Endodermal cell (in vitro differentiated cells): Measurements from ENCODE around the gene SNCA. TPM values are rescaled to one million over a fixed set of nuclear protein-coding genes. Genes with fewer than 3 reads are reported as not detected.

Experiments used
- DNase-seq: peaks from one replicate; pipeline ENCODE4 v3.0.0-alpha.2; 2017
- H3K27ac ChIP-seq: 2 replicates; pipeline ENCODE4 v1.5.1; 2013; ENCODE audit warnings: mild to moderate bottlenecking, low read depth, low read length, moderate library complexity
- H3K27me3 ChIP-seq: 2 replicates; pipeline ENCODE4 v1.6.1; 2013; ENCODE audit warnings: mild to moderate bottlenecking, low read length, moderate library complexity; ENCODE audit not compliant: insufficient read depth, control insufficient read depth, poor library complexity, severe bottlenecking
- H3K36me3 ChIP-seq: 2 replicates; pipeline ENCODE4 v1.7.0; 2013; ENCODE audit warnings: mild to moderate bottlenecking, low read length, moderate library complexity; ENCODE audit not compliant: control insufficient read depth, insufficient read depth
- H3K4me1 ChIP-seq: one replicate; pipeline ENCODE4 v1.7.0; 2013; ENCODE audit warnings: low read length; ENCODE audit not compliant: control insufficient read depth, insufficient read depth
- H3K4me3 ChIP-seq: 2 replicates; pipeline ENCODE4 v1.5.1; 2013; ENCODE audit warnings: mild to moderate bottlenecking, low read length, moderate library complexity
- H3K9ac ChIP-seq: 2 replicates; pipeline ENCODE4 v1.6.1; 2013; ENCODE audit warnings: mild to moderate bottlenecking, low read length, moderate library complexity; ENCODE audit not compliant: poor library complexity, severe bottlenecking; ENCODE audit errors: extremely low read depth
- H3K9me3 ChIP-seq: 2 replicates; pipeline ENCODE4 v1.6.1; 2013; ENCODE audit warnings: mild to moderate bottlenecking, low read length, moderate library complexity; ENCODE audit not compliant: control insufficient read depth
- H3K27ac Mint-ChIP-seq: 2 replicates; pipeline ENCODE4 v1.8.0; 2020; ENCODE audit warnings: mixed read lengths
- H3K27me3 Mint-ChIP-seq: 2 replicates; pipeline ENCODE4 v1.8.0; 2021; ENCODE audit warnings: mild to moderate bottlenecking, mixed read lengths; ENCODE audit not compliant: insufficient read depth
- H3K36me3 Mint-ChIP-seq: 2 replicates; pipeline ENCODE4 v1.8.0; 2020; ENCODE audit warnings: low read depth, mixed read lengths
- H3K4me1 Mint-ChIP-seq: 2 replicates; pipeline ENCODE4 v1.8.0; 2020; ENCODE audit warnings: mixed read lengths
- H3K4me3 Mint-ChIP-seq: 2 replicates; pipeline ENCODE4 v1.8.0; 2020; ENCODE audit warnings: mild to moderate bottlenecking, moderate library complexity, mixed read lengths
- H3K9me3 Mint-ChIP-seq: 2 replicates; pipeline ENCODE4 v1.8.0; 2020; ENCODE audit warnings: mild to moderate bottlenecking, mixed read lengths
- WGBS, 2 experiments: methylation state at CpG; one replicate each; pipeline versions ENCODE4 v1.1.5 to v1.1.7; 2013; ENCODE audit warnings: missing lambda C conversion rate in 2 of 2, mixed read lengths in 1 of 2; ENCODE audit not compliant: insufficient coverage in 1 of 2, insufficient read length in 1 of 2; 5-methylcytosine and 5-hydroxymethylcytosine counted together
- total RNA-seq, 2 donors: library from RNA; stranded (reverse); fragmentation: NEBNext Ultra II Directional in 1 of 2; extraction: Animal tissue kit (Norgen Biotek cat#: 25700) in 1 of 2; gene quantifications; 2 replicates in 1 of 2; 3 replicates in 1 of 2; pipeline ENCODE4 v1.2.1, GENCODE V29; 2021
- TF ChIP-seq, protein P1 (sequence below): fragments of 200-600 bp; sonication (generic); conservative IDR thresholded peaks from 2 replicates; pipeline ENCODE4 v1.5.0; 2021; ENCODE audit warnings: antibody characterized with exemption, mild to moderate bottlenecking

Gene SNCA
- total RNA-seq, 2 donors from 2014 or later = 11.3 to 13.5 TPM

DNA sequence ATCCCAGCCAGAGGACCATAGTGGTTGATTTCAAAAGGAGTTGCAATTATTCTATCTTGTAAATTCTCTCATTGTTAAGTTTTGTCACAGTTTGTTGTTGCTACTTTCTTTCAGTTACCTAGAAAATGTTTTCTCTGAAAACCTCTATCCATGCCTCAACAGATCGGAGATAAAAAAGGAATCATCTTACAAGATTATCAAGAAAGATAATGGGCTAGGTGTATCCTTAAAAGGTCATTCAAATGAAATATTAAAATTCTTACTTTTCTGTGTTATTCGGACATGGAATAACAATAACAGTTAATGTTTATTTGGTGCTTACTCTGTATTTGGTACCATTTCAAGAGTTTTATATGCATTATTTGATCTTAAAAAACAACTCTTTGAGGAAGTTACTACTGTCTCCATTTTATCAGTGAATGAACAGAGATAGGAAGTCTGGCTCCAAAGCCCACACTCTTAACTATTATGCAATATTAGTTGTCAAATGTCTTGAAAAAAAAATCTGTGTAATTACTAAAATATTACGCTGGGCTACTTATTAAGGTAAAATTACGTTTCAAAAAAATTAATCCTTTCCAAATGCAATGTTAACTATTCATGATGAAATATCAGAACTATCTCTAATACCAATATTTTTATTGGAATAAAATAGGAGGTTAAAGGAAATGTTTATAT, 97.5 kb downstream of the SNCA start:
- TF ChIP-seq, protein P1, sequence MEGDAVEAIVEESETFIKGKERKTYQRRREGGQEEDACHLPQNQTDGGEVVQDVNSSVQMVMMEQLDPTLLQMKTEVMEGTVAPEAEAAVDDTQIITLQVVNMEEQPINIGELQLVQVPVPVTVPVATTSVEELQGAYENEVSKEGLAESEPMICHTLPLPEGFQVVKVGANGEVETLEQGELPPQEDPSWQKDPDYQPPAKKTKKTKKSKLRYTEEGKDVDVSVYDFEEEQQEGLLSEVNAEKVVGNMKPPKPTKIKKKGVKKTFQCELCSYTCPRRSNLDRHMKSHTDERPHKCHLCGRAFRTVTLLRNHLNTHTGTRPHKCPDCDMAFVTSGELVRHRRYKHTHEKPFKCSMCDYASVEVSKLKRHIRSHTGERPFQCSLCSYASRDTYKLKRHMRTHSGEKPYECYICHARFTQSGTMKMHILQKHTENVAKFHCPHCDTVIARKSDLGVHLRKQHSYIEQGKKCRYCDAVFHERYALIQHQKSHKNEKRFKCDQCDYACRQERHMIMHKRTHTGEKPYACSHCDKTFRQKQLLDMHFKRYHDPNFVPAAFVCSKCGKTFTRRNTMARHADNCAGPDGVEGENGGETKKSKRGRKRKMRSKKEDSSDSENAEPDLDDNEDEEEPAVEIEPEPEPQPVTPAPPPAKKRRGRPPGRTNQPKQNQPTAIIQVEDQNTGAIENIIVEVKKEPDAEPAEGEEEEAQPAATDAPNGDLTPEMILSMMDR = no peak
- H3K9me3 ChIP-seq = no peaks in the 10 kb centered on the region
- no peak overlapping the region for H3K4me3 Mint-ChIP-seq
- 50% methylated on average over 1 of the region's 4 CpGs; no CpG with 5 or more reads in 1 of the 2 experiments for WGBS, 2 experiments
- H3K27ac Mint-ChIP-seq = no peak overlapping the region
- no peak overlapping the region for H3K4me3 ChIP-seq
- H3K9ac ChIP-seq = no peak overlapping the region
- H3K27ac ChIP-seq = no peak overlapping the region
- no peaks in the 10 kb centered on the region for H3K27me3 Mint-ChIP-seq
- H3K9me3 Mint-ChIP-seq = peaks cover 5% of the 10 kb centered on the region
- no peak for DNase-seq
- H3K36me3 Mint-ChIP-seq = no peaks in the 10 kb centered on the region
- H3K27me3 ChIP-seq = no peaks in the 10 kb centered on the region
- peaks cover 8% of the 10 kb centered on the region for H3K4me1 Mint-ChIP-seq
- no peaks in the 10 kb centered on the region for H3K36me3 ChIP-seq
- H3K4me1 ChIP-seq = no peaks in the 10 kb centered on the region

DNA sequence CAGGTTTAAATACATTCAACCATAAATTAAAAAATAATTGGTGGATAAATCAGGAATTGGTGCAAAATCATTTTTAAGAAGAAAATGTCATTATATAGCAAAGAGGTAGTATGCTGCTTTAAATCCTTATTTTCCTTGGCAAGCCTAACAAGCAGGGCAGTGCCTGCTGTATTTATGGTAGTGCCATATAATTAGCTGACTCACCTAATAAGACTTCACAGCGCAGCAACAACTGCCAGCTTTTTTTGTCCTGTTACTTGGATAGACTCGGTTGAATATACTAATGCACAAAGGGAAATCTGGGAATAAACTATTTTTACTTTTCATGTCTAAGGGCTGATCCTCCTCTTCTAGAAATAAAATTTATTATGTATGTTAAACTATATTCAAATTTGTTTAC, 99.1 kb downstream of the SNCA start:
- no peaks in the 10 kb centered on the region for H3K4me1 ChIP-seq
- peaks cover 5% of the 10 kb centered on the region for H3K4me1 Mint-ChIP-seq
- peaks cover 5% of the 10 kb centered on the region for H3K9me3 Mint-ChIP-seq
- no peaks in the 10 kb centered on the region for H3K36me3 ChIP-seq
- TF ChIP-seq, protein P1 = no peak
- 98 to 100% methylated on average over 1 to 2 of the region's 2 CpGs for WGBS, 2 experiments
- H3K27ac ChIP-seq = no peak overlapping the region
- H3K9ac ChIP-seq = no peak overlapping the region
- H3K4me3 Mint-ChIP-seq = no peak overlapping the region
- H3K36me3 Mint-ChIP-seq = no peaks in the 10 kb centered on the region
- no peak overlapping the region for H3K4me3 ChIP-seq
- H3K27ac Mint-ChIP-seq = no peak overlapping the region
- no peaks in the 10 kb centered on the region for H3K27me3 Mint-ChIP-seq
- DNase-seq = no peak
- H3K9me3 ChIP-seq = no peaks in the 10 kb centered on the region
- no peaks in the 10 kb centered on the region for H3K27me3 ChIP-seq

DNA sequence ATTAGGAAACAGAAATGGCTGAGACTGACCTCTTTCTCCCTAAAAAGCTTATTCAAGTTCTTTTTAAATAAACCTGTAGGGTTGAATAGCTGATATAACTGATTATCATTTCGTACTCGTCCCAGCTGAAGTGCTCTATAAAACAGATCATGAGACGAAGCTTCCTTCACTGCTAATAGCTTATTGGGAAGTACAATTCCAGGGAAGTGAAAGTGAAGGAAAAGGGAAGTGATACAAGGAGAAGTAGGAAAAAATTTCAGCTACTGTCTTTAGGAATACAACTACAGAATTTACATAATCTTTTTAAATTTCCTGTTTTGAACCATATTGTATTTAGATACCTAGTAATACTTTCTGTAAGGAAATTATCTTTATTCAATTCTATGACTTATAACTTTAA, 103.0 kb downstream of the SNCA start:
- no peak overlapping the region for H3K27ac Mint-ChIP-seq
- DNase-seq = no peak
- H3K27me3 Mint-ChIP-seq = no peaks in the 10 kb centered on the region
- no peak overlapping the region for H3K27ac ChIP-seq
- peaks cover 5% of the 10 kb centered on the region for H3K4me1 Mint-ChIP-seq
- H3K27me3 ChIP-seq = no peaks in the 10 kb centered on the region
- H3K9me3 ChIP-seq = no peaks in the 10 kb centered on the region
- TF ChIP-seq, protein P1 = no peak
- no peaks in the 10 kb centered on the region for H3K36me3 Mint-ChIP-seq
- peaks cover 5% of the 10 kb centered on the region for H3K9me3 Mint-ChIP-seq
- H3K4me1 ChIP-seq = no peaks in the 10 kb centered on the region
- H3K4me3 Mint-ChIP-seq = no peak overlapping the region
- H3K36me3 ChIP-seq = no peaks in the 10 kb centered on the region
- 96% methylated on average over 3 of the region's 3 CpGs; no CpG with 5 or more reads in 1 of the 2 experiments for WGBS, 2 experiments
- no peak overlapping the region for H3K9ac ChIP-seq
- H3K4me3 ChIP-seq = no peak overlapping the region
